GM12872 (cell line): Measurements from ENCODE around the gene AFF3.

Source experiments
- CTCF ChIP-seq: IDR thresholded peaks from 3 replicates; pipeline ENCODE4 v1.5.1; 2011; ENCODE audit warnings: low read depth, mild to moderate bottlenecking, low read length, moderate library complexity; ENCODE audit not compliant: insufficient read depth

AFF3 gene

DNA sequence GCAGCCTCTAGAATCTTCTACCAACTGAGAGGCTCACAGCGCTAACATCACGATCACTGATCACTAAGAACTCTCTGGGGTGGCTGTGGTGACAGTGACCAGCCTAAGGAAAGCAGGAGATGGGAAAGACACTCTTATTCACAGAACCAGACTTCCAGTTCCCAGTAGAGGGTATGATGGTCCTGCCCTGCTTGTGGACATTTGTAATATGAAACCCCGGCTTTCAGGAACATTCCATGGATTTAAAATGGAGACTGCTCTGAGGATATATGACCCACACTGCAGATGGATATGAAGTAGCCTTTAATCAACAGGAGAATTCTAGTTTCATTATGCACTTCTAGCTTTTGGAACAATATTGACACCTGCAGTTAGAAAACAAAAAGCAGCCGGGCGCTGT lies 131.8 kb downstream of the AFF3 start:
- TF ChIP-seq CTCF, result no peak

- TF ChIP-seq CTCF, result no peak
Observed at GRCh38 chr2:100009743-100010142, 132.6 kb downstream of the AFF3 start.

GRCh38 chr2:100008956-100009355 lies 133.4 kb downstream of the AFF3 start:
- TF ChIP-seq CTCF, result no peak

- no peak for TF ChIP-seq CTCF
Observed at GRCh38 chr2:100006516-100006915, 135.9 kb downstream of the AFF3 start.

GRCh38 chr2:100004959-100005387 lies 137.4 kb downstream of the AFF3 start:
- no peak for TF ChIP-seq CTCF

- TF ChIP-seq CTCF, result no peak
Observed at GRCh38 chr2:100004348-100004884, 138.0 kb downstream of the AFF3 start.

DNA sequence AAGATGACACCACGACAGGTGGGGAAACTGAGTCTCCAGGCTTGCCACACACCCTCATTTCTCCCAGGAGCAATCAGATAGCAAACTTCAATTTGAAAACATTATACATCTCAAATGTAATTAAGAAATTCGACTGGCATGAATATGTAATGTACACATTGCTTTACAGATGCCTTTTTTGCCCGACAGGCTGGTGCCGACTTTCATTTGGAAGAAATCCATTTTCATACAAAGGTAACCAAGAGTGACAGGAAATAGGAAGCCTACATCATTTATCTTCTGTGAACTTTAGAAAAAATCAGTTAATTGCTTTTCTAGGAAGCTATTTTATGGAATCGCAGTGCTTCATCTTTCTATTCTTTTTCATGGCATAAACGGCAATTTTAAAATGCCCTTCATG lies 140.3 kb downstream of the AFF3 start:
- TF ChIP-seq CTCF, result no peak
